ENCODE measurements around the gene UNC5A.

UNC5A gene

GRCh38 chr5:176773408-176774035 is 36.8 kb upstream of the UNC5A start:
- Histone ChIP-seq H3K9me3 (ENCODE audit: control insufficient read depth in 5 of 5, low read length in 5 of 5) (peaks cover 0 to 4% (median 0%) of the 10 kb centered on the region in 5 donors), H3K27me3 (ENCODE audit: control insufficient read depth in 5 of 5, insufficient read depth in 4 of 5, low read length in 5 of 5) (peaks cover 13 to 23% (median 16%) of the 10 kb centered on the region in 5 donors), H3K9ac (ENCODE audit: low read length in 5 of 5) (no peak overlapping the region), H3K4me3 (ENCODE audit: low read depth in 1 of 5, low read length in 5 of 5) (no peak overlapping the region), H3K36me3 (ENCODE audit: control insufficient read depth in 5 of 5, insufficient read depth in 5 of 5, low read length in 5 of 5) (no peaks in the 10 kb centered on the region), H3K4me1 (ENCODE audit: control insufficient read depth in 5 of 5, insufficient read depth in 5 of 5, low read length in 5 of 5) (peaks cover 0 to 3% (median 0%) of the 10 kb centered on the region in 5 donors), H3K27ac (ENCODE audit: low read depth, low read length) (no peak overlapping the region)

GRCh38 chr5:176774216-176775171 is 35.9 kb upstream of the UNC5A start:
- no peaks in the 10 kb centered on the region for H3K36me3 ChIP-seq (ENCODE audit: control insufficient read depth in 5 of 5, insufficient read depth in 5 of 5, low read length in 5 of 5)
- no peak overlapping the region for H3K4me3 ChIP-seq (ENCODE audit: low read depth in 1 of 5, low read length in 5 of 5)
- peaks cover 12 to 24% (median 18%) of the 10 kb centered on the region in 5 donors for H3K27me3 ChIP-seq (ENCODE audit: control insufficient read depth in 5 of 5, insufficient read depth in 4 of 5, low read length in 5 of 5)
- H3K4me1 ChIP-seq (ENCODE audit: control insufficient read depth in 5 of 5, insufficient read depth in 5 of 5, low read length in 5 of 5): peaks cover 0 to 3% (median 0%) of the 10 kb centered on the region in 5 donors
- peaks cover 0 to 4% (median 0%) of the 10 kb centered on the region in 5 donors for H3K9me3 ChIP-seq (ENCODE audit: control insufficient read depth in 5 of 5, low read length in 5 of 5)
- H3K27ac ChIP-seq (ENCODE audit: low read depth, low read length): no peak overlapping the region
- H3K9ac ChIP-seq (ENCODE audit: low read length in 5 of 5): no peak overlapping the region

- Histone ChIP-seq H3K9me3 (ENCODE audit: control insufficient read depth in 5 of 5, low read length in 5 of 5) (peaks cover 0 to 6% (median 3%) of the 10 kb centered on the region in 5 donors), H3K27me3 (ENCODE audit: control insufficient read depth in 5 of 5, insufficient read depth in 4 of 5, low read length in 5 of 5) (peaks cover 17 to 28% (median 21%) of the 10 kb centered on the region in 5 donors), H3K9ac (ENCODE audit: low read length in 5 of 5) (no peak overlapping the region), H3K27ac (ENCODE audit: low read depth, low read length) (no peak overlapping the region), H3K4me3 (ENCODE audit: low read depth in 1 of 5, low read length in 5 of 5) (no peak overlapping the region), H3K36me3 (ENCODE audit: control insufficient read depth in 5 of 5, insufficient read depth in 5 of 5, low read length in 5 of 5) (no peaks in the 10 kb centered on the region), H3K4me1 (ENCODE audit: control insufficient read depth in 5 of 5, insufficient read depth in 5 of 5, low read length in 5 of 5) (peaks cover 0 to 3% (median 0%) of the 10 kb centered on the region in 5 donors)
Observed at GRCh38 chr5:176775409-176775808, 35.0 kb upstream of the UNC5A start.

- Histone ChIP-seq H3K36me3 (ENCODE audit: control insufficient read depth in 5 of 5, insufficient read depth in 5 of 5, low read length in 5 of 5) (no peaks in the 10 kb centered on the region), H3K27ac (ENCODE audit: low read depth, low read length) (no peak overlapping the region), H3K4me1 (ENCODE audit: control insufficient read depth in 5 of 5, insufficient read depth in 5 of 5, low read length in 5 of 5) (peaks cover 0 to 10% (median 0%) of the 10 kb centered on the region in 5 donors), H3K27me3 (ENCODE audit: control insufficient read depth in 5 of 5, insufficient read depth in 4 of 5, low read length in 5 of 5) (peaks cover 21 to 35% (median 26%) of the 10 kb centered on the region in 5 donors), H3K9me3 (ENCODE audit: control insufficient read depth in 5 of 5, low read length in 5 of 5) (peaks cover 0 to 6% (median 3%) of the 10 kb centered on the region in 5 donors), H3K9ac (ENCODE audit: low read length in 5 of 5) (no peak overlapping the region), H3K4me3 (ENCODE audit: low read depth in 1 of 5, low read length in 5 of 5) (no peak overlapping the region)
Observed at GRCh38 chr5:176776141-176776865, 34.1 kb upstream of the UNC5A start.

- no peak overlapping the region for H3K27ac ChIP-seq (ENCODE audit: low read depth, low read length)
- no peak overlapping the region for H3K4me3 ChIP-seq (ENCODE audit: low read depth in 1 of 5, low read length in 5 of 5)
- peaks cover 21 to 35% (median 26%) of the 10 kb centered on the region in 5 donors for H3K27me3 ChIP-seq (ENCODE audit: control insufficient read depth in 5 of 5, insufficient read depth in 4 of 5, low read length in 5 of 5)
- H3K4me1 ChIP-seq (ENCODE audit: control insufficient read depth in 5 of 5, insufficient read depth in 5 of 5, low read length in 5 of 5): peaks cover 0 to 15% (median 0%) of the 10 kb centered on the region in 5 donors
- no peak overlapping the region for H3K9ac ChIP-seq (ENCODE audit: low read length in 5 of 5)
- no peaks in the 10 kb centered on the region for H3K36me3 ChIP-seq (ENCODE audit: control insufficient read depth in 5 of 5, insufficient read depth in 5 of 5, low read length in 5 of 5)
- peaks cover 0 to 6% (median 3%) of the 10 kb centered on the region in 5 donors for H3K9me3 ChIP-seq (ENCODE audit: control insufficient read depth in 5 of 5, low read length in 5 of 5)
Observed at GRCh38 chr5:176776916-176777315, 33.4 kb upstream of the UNC5A start.

GRCh38 chr5:176778921-176779465 is 31.4 kb upstream of the UNC5A start:
- peaks cover 0 to 19% (median 0%) of the 10 kb centered on the region in 5 donors for H3K4me1 ChIP-seq (ENCODE audit: control insufficient read depth in 5 of 5, insufficient read depth in 5 of 5, low read length in 5 of 5)
- H3K27ac ChIP-seq (ENCODE audit: low read depth, low read length): no peak overlapping the region
- H3K27me3 ChIP-seq (ENCODE audit: control insufficient read depth in 5 of 5, insufficient read depth in 4 of 5, low read length in 5 of 5): peaks cover 19 to 31% (median 27%) of the 10 kb centered on the region in 5 donors
- peaks cover 0 to 6% (median 0%) of the 10 kb centered on the region in 5 donors for H3K9me3 ChIP-seq (ENCODE audit: control insufficient read depth in 5 of 5, low read length in 5 of 5)
- no peak overlapping the region for H3K4me3 ChIP-seq (ENCODE audit: low read depth in 1 of 5, low read length in 5 of 5)
- no peaks in the 10 kb centered on the region for H3K36me3 ChIP-seq (ENCODE audit: control insufficient read depth in 5 of 5, insufficient read depth in 5 of 5, low read length in 5 of 5)
- H3K9ac ChIP-seq (ENCODE audit: low read length in 5 of 5): no peak overlapping the region

- no peaks in the 10 kb centered on the region for H3K36me3 ChIP-seq (ENCODE audit: control insufficient read depth in 5 of 5, insufficient read depth in 5 of 5, low read length in 5 of 5)
- no peak overlapping the region for H3K9ac ChIP-seq (ENCODE audit: low read length in 5 of 5)
- H3K9me3 ChIP-seq (ENCODE audit: control insufficient read depth in 5 of 5, low read length in 5 of 5): peaks cover 0 to 6% (median 0%) of the 10 kb centered on the region in 5 donors
- no peak overlapping the region for H3K4me3 ChIP-seq (ENCODE audit: low read depth in 1 of 5, low read length in 5 of 5)
- H3K27ac ChIP-seq (ENCODE audit: low read depth, low read length): no peak overlapping the region
- peaks cover 20 to 33% (median 30%) of the 10 kb centered on the region in 5 donors for H3K27me3 ChIP-seq (ENCODE audit: control insufficient read depth in 5 of 5, insufficient read depth in 4 of 5, low read length in 5 of 5)
- H3K4me1 ChIP-seq (ENCODE audit: control insufficient read depth in 5 of 5, insufficient read depth in 5 of 5, low read length in 5 of 5): peaks cover 0 to 21% (median 0%) of the 10 kb centered on the region in 5 donors
Observed at GRCh38 chr5:176779537-176779936, 30.8 kb upstream of the UNC5A start.

- Histone ChIP-seq H3K9me3 (ENCODE audit: control insufficient read depth in 5 of 5, low read length in 5 of 5) (peaks cover 0 to 6% (median 0%) of the 10 kb centered on the region in 5 donors), H3K4me1 (ENCODE audit: control insufficient read depth in 5 of 5, insufficient read depth in 5 of 5, low read length in 5 of 5) (peaks cover 0 to 21% (median 0%) of the 10 kb centered on the region in 5 donors), H3K27ac (ENCODE audit: low read depth, low read length) (no peak overlapping the region), H3K36me3 (ENCODE audit: control insufficient read depth in 5 of 5, insufficient read depth in 5 of 5, low read length in 5 of 5) (no peaks in the 10 kb centered on the region), H3K9ac (ENCODE audit: low read length in 5 of 5) (no peak overlapping the region), H3K27me3 (ENCODE audit: control insufficient read depth in 5 of 5, insufficient read depth in 4 of 5, low read length in 5 of 5) (peaks cover 22 to 33% (median 32%) of the 10 kb centered on the region in 5 donors), H3K4me3 (ENCODE audit: low read depth in 1 of 5, low read length in 5 of 5) (no peak overlapping the region)
Observed at GRCh38 chr5:176780176-176781053, 29.9 kb upstream of the UNC5A start.

GRCh38 chr5:176781054-176781375 is 29.3 kb upstream of the UNC5A start:
- Histone ChIP-seq H3K27ac (ENCODE audit: low read depth, low read length) (no peak overlapping the region), H3K36me3 (ENCODE audit: control insufficient read depth in 5 of 5, insufficient read depth in 5 of 5, low read length in 5 of 5) (no peaks in the 10 kb centered on the region), H3K9ac (ENCODE audit: low read length in 5 of 5) (no peak overlapping the region), H3K9me3 (ENCODE audit: control insufficient read depth in 5 of 5, low read length in 5 of 5) (peaks cover 0 to 6% (median 0%) of the 10 kb centered on the region in 5 donors), H3K27me3 (ENCODE audit: control insufficient read depth in 5 of 5, insufficient read depth in 4 of 5, low read length in 5 of 5) (peaks cover 21 to 38% (median 35%) of the 10 kb centered on the region in 5 donors), H3K4me1 (ENCODE audit: control insufficient read depth in 5 of 5, insufficient read depth in 5 of 5, low read length in 5 of 5) (peaks cover 0 to 21% (median 0%) of the 10 kb centered on the region in 5 donors), H3K4me3 (ENCODE audit: low read depth in 1 of 5, low read length in 5 of 5) (no peak overlapping the region)
